Loucy (cell line): ENCODE results near the gene DCPS.
"Not testable (repeated sequence)": the region's sequence is repeated elsewhere in the genome, so short reads cannot be mapped to it uniquely, and the experiment has no call there.

Source experiments
- CTCF ChIP-seq: fragments of 200-600 bp; sonication (generic); conservative IDR thresholded peaks from 2 replicates; pipeline ENCODE4 v1.5.1; 2014; ENCODE audit warnings: mild to moderate bottlenecking, antibody characterized with exemption, low read length
- EZH2phosphoT487 ChIP-seq: fragments of 200-600 bp; IDR thresholded peaks from 2 replicates; pipeline ENCODE4 v1.6.1; 2018; ENCODE audit warnings: antibody characterized with exemption, mild to moderate bottlenecking, moderate library complexity, borderline replicate concordance

GRCh38 chr11:126386729-126387071, 82.8 kb downstream of the DCPS start:
- TF ChIP-seq CTCF, EZH2phosphoT487: not testable (repeated sequence)
